LHCN-M2 (cell line): ENCODE measurements around the gene AFF2. TPM values are rescaled to one million over a fixed set of nuclear protein-coding genes. Genes with fewer than 3 reads are reported as not detected.

Experiments used
- DNase-seq: peaks from one replicate; pipeline ENCODE4 v3.0.0-alpha.2; 2012; ENCODE audit warnings: low read depth
- total RNA-seq: library from RNA; depleted of rRNA; stranded (reverse); fragments of >200 nt; gene quantifications from 2 replicates; pipeline ENCODE4 v1.2.3, GENCODE V29; 2014

AFF2 gene
- total RNA-seq, 1 experiment from 2014 or later, result 5.9 TPM

DNA sequence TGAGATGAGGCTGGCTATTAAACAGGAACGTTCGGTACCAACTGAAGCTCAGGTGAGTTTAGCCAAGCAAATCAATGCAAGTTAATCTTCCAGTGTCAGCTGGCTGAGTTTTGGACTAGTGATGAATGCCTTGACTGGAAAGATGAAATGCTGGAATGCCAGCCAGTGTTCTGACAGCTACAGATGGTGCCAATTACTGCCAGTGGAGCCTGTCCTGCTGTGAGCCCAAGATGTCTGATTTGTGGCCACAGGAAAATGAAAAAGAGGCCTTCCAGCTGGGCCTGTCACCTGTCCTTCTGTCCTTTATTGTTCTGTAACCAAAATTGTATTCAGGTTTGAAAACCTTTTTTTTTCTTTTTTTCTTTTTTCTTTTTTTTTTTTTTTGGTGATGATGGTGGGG is 223.1 kb downstream of the AFF2 start:
- DNase-seq, result no peak

DNA sequence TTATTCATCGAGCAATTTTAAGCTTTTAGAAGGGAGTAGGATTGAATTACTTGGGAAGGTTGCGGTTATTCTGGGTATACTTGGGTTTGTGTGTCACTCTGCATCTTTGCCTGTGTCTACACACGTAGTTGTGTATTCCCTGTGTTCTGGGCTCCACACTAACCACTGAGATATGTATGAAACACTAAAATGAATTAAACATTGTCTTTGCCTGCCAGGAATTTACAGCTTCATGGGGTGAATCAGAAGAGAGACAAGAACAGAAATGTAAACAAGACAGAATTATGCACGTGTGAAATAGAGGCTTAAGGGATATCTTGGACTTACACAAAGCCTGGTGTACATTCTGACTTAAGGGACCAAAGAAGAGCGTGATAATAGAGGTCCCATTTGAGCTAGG is 228.5 kb downstream of the AFF2 start:
- peak; percentile 19 for DNase-seq

DNA sequence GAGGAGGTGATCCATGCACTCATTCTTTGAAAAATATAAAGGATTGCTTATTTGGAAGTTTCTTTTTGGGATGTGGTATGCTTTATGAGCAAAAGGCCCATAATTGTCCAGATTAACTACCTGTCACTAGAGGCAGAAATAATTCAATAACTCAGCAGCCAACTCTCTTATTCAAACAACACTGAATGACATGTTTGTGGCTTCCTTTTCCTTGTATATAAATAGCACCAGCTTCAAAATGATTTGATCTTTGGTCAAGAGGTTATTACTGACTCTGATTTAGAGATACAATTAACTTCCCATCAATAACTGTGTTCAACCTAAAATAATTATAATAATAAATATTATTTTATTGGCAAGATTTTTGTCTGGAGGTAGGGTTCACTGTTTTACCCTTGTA is 232.3 kb downstream of the AFF2 start:
- no peak for DNase-seq

DNA sequence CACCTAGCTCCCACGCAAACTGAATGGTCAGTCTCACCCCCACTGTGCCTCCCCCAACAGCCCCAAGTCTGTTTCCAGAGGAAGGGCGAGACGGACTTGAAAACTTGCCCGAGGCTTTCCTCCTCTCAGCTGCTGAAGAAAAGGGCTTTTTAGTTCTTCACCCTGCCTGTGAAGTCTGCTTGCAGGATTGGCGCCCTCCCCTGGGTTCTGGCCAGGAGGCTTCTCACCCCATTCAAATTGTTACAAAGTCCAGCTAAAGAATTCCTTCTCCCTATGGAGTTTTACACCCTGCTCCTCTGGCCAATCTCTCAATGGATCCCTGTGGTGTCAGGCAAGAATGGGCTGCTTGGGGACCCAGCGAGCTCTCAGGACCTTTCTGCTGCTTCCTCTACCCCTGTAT is 241.0 kb downstream of the AFF2 start:
- no peak for DNase-seq

DNA sequence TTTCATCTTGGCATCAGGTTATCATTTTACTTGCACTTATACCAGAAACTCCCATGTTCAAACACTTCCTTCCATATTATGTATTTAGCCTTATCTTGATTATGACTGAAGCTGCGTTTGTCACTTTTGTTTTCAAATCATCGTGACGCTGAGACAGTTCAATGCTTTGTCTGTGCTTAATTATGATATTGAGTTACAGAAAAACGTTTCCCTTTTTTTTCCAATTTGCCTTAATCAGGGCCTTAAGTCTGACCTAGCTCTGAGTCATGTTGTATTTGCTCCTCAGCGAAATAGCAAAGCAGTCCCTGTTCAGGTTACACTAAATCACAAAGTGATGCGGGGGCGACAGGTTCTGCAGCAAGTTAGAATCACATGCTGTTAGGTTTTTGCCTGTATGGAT is 254.7 kb downstream of the AFF2 start:
- peak; percentile 19 for DNase-seq

DNA sequence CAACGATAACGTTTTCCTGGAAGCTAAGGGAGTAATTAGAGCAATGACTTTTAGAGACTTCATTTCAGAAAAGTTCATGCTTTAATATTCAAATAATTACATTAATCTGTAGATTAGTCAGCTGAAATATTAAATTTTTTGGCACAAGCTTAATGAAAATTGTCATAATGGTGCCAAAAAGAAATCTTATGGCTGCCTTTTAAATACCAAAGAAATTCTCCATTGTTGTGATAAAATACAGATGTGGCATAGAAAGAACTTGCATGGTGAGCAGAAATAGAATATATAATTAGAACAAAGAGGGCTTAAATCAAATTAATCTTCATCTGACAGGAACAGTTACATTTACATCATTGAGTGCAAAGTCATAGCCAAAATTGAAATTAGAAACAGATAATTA is 263.5 kb downstream of the AFF2 start:
- DNase-seq, result no peak

DNA sequence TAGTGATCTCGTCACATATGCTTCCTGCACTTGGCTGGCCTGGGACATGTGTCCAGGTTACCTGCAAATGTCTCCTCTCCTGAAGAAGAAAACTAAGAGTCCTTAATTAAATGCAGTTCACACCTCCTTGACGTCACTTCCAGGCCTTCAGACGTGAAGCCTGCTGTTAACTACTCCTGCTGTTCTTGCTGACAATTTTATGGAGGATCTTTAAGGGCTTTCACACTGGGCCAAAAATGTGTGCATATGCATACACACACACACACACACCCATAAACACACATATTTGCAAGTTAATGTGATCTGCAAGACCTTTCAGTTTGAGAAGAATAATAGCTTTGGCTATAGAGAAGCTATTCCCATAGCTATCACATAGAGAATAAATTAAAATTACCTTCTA is 267.9 kb downstream of the AFF2 start:
- DNase-seq, result no peak

DNA sequence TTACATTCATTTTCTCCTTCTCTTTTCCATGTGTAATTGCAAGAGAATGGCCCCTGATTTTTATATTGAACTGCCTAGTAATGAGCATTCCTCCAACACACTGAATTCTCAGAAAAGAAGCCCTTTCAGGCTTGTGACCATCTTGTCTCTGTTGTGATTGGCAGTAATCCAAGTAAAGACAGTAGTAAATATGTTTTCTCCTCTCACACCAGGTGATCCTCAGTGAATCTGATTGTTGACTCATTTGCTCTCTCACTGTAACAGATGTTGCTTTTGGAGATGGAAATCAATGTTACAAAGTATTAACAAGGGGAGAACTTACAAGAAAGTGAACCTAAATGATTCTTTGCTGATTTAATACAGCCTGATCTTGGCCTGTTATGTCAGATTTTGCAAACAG is 271.0 kb downstream of the AFF2 start:
- peak; percentile 63 for DNase-seq

DNA sequence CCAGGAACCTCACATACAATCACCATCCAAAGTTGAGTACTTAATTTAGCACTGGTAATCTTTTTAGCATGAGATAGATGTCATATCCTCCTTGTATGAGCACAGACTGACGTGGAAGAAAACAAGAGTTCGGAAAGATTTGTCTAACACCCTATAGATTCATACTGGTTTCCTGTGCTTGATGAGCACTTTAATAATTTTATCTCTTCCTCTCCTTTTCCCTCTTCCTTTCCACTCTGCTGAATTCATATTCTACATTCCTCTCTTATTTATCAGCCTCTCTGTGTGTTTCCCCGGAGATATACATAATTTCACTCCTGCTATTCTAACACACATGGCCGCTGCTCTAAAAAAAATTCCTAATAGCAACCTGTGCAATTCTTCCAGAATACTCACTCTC is 273.9 kb downstream of the AFF2 start:
- no peak for DNase-seq

DNA sequence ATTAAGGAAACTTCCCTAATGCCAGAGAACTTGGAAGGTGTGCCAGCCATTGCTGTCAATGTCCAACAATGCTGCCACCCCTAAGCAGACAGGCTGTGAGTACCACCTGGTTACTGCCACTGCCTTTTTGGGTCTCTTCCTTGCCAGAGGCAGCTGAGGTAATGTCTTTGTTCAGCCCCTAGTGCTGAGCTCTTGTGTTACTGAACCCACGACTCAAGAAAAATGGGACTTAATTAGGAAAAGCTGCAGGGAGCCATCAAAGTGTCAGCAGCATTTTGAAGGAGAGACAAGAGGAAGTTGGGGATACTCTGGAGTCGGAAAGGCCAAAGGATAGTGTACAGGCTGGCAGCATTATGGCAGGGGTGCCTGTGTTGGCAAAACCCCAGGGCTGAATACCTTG is 283.7 kb downstream of the AFF2 start:
- DNase-seq, result no peak

DNA sequence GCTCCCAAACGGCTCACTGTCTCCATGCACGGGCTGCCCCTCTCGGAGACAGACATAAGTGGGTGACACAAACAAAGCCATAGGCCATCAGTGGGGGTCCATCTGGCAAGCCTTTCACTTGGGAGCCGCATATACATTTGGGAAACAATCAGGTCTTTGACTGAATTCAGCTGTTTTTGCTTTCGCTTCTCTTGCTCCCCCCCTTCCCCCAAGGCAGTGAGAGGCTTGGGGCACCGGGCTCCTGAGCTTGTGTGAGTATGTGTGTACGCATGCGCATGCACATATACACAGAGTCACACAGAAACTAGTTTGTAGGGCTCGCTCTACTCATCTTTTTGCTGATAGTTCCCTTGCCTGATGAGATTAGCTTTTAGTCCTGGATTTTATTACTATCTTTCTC is 284.4 kb downstream of the AFF2 start:
- no peak for DNase-seq

DNA sequence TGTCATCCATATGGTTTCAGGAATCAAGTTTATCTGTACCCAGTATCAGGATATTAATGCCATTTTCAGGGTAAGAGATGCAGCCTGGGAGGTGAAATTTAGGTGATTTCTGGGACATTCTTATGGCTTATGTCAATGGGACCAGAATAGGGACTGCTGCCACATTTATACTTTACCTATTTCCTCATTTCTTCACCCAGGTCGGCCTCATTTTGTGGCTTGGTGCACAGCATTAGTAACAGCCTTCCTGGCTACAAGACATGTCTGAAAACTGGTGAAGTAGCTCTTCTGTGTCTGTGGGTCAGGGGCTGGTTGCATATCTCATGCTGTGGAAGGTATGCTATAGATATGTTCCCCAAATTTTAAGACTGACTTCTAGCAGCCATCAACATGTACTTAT is 284.8 kb downstream of the AFF2 start:
- no peak for DNase-seq

DNA sequence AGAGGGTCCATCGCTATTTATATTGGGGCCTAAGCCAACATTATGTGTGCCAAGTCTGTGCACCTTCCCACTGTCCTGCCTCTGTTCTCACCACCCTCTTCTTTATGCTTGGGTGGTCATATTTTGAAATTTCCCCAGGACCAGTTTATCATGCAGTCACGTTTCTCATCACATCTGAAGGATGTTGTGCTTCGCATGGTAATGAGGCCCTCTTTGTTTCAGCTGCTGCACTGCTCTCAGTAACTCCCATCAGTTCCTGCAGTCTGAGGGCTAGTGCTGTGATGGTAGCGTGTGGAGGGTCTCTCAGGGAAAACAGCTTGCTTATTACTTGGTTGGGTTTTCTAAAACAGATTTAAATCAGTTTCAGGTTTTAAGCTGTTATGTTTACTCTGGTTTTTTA is 288.0 kb downstream of the AFF2 start:
- no peak for DNase-seq

DNA sequence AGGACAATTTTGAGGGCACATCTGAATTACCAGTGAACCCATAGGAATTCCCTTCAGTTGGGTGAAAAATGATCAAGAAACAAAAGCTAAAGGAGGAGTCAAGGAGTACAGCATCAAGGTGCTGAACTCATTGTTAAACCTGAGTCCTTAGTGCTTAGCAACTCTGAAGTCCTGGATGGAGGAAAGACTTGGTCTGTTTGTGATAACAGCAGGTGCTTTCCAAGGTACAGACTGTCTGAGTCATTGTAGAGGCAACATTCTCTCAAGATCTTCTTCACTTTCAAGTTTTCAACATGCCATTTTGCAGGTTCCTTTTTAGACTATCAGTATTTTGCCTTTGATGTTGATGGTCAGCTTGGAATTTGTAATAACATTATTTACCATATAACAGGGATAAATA is 293.9 kb downstream of the AFF2 start:
- DNase-seq, result no peak

DNA sequence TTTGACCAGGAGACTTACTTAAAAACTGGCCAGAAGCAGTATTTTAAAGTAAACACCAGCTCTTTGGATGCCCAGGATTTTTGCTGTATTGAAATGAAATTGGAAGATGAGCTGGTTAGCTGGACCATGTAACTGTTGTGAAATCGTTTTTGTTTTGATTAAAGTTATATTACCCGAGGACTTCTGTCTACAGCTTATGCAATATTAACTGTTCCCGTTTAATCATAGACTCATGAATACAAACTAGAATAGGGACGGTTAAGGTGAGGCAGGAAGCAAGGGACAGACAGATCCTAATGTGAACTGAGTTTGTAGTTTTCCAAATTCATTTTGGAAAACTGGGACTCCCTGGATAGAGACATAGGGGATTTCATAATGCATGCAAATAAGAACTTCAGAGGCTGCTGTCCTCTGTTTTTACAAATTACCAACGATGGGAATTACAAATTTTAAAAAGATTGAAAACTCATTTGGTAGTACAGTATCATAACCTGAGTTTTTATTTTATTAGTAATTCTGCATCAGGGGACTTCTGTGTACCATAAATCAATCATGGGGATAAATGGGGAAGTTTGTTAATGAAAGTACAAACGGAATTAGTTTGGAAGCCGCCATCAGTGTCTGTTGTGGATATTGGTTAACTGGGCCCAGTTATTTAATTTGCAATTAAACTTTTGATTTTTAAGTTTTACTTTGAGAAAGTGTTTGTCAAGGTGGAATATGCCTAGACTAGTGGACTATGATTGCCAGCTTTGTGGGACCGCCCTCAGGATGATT is 304.4 kb downstream of the AFF2 start:
- peak; percentile 19 for DNase-seq

DNA sequence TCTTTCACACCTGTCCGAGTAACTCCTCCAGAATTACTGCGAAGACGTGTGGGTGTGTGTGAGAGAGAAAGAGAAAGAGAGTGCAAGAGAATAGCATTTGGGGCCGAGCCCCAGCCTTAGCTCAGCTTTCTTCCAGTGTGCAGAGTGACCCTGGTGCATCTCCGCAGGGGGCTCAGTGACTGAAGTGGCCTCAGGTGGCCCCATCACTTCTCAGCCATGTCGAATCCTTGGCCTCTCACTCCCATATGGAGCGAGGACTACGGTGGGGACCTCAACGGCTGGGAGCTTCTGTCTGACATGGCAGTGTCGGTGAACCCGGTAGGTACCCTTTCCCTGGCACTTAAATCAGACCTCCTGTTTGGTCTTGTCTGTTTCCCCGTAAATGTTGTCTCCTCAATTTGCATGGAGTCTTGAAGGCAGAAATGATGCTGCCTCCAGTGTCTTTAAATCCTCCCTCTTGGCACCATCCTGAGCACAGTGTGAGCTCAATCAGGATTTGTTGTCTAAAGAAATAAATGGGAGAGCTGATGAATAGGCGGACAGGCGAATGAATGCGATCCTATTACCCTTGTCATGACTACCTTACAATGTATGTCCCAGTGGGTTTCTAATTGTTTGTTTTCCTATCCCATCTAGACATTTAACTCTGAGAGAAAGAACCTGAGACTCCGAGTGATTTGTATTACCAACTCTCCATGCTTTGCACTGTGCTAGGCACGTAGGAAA is 305.9 kb downstream of the AFF2 start:
- DNase-seq, result no peak

DNA sequence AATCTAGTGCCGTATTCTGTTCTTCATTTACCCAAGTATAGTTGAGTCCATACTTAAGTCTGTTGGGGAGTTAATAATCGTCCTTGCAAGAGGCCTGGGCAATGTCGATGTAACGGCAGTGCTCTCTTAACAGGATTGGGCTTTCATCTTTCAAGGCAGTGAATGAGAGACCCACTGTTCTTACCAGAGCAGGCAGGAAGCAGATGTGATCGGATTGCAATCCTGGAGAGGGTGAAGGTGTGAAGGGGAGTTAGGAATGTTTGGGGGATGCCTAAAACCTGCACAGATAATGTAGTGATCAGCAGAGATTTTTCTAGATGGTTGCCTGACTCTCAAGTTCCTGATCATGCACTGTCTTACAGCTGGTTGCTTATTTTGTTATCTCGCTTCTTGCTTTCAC is 308.4 kb downstream of the AFF2 start:
- no peak for DNase-seq

DNA sequence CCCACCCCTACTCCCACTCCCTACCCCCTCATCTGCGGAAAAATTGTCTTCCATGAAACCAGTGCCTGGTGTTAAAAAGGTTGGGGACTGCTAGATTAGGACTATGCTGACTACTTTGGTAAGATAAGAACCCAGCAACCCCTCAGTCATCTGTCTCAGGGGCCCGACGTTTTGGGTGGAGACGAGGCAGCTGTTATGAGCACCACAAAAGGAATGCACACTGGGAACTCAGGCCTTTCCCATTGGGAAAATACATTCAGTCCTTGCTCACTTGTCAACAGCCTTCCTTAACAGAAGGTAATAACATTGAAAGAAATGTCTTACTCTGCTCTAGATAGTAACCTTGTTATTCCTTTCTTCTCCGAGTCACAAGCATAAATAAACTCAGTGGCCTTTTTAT is 310.8 kb downstream of the AFF2 start:
- DNase-seq, result peak; percentile 83

DNA sequence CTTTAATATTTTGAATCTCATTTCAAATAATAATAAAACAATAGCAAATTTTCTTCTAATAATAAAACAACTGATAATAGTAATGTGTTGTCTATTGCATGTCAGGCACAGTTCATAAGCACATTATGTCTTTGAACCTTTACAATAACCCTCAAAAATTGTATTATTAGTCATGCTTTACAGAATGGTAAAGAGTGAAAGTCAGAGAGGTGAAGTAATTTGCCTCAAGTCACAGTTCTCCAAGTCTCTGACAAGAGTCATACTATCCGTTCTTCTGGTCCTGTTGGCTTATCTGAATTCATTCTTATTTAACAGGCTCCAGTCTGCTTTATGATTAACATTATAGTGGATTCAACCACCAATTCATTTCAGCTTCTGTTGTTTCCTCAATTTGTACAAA is 313.0 kb downstream of the AFF2 start:
- DNase-seq, result no peak

DNA sequence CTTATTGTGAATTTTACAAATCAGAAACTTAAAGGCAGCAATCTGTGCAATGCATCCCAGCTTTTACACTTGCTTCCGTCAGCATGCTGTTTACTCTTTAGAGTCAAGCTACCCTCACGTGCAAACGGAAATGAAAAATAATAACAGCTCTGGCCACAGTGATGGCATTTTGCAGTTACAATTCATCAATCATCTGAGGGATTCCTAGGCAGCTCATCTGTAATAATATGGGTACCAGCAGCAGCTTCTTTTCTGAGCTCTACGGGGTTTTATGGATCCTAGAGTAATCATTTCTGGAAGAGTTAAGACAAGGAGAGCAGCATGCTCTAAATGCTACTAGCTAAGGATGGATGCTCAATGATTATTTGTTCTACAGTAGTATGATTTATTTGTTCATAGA is 313.6 kb downstream of the AFF2 start:
- DNase-seq, result no peak

DNA sequence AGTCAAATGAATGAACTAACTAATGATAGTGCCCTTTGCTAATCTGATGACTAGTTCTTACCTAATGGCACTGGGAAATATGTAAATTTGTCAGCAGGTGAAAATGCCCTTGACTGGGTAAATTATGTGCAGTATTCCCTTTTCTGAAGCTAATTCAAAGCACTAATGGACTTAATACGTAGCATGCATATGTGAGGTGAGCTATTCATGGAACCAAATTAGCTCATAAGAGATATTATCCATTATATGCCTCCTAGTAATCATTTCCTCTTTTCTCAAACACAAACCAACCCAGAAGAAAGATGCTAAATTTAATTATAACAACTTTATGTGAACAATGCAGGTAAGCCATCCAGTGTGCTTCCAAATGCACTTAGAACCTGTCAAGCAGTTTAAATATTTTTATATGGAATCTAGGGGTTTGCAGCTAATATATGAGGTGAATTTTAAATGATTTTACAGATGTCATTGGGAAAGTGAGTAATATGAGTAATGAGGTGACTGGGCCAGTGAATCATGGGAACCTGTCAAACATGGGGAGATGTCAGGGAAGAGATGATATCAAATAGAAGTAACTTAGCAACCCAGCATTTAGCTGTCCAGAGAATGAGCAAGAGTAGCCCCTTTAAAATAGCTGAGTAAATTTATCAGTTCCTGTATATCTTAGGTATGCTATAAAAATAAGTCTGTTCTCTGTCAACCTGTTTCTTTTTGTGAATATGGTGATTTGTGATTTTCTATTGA is 315.0 kb downstream of the AFF2 start:
- peak; percentile 13 for DNase-seq

DNA sequence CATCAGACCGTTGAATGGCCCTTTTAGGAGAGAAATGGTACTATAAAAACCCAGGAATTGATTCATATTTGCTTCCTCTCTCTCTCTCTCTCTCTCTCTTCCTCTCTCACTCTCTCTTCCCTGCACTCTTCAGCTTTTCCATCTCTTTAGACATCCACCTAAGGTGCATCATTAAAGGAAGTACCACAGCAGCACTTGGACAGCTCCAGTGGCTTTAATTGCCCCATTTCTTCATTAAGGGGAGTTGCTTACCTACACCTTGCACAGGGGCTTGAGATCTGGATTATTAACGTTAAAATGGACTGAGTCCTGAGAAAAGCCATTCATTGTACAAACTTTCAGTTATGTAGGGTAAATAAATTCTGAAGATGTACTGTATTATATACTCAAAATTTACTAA is 323.6 kb downstream of the AFF2 start:
- no peak for DNase-seq

DNA sequence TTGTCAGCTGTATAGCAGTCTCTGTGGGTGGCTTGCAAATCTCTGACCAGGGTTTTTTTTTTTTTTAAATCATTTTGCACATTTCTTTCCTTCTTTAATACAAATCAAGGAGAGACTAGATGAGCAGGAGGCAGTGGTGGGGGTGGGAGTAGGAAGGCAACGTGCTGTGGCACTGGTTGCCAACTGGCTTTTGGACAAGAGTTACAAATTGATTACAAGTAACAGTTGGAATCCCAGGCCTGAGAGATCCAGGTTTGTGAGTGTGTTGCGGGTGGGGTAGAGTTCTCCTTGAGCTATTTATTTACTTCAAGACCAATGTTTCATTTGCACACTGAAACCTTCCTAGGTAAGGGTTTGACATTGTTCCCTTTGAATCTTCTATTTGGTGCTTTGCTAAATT is 325.3 kb downstream of the AFF2 start:
- DNase-seq, result no peak
